Measurements from ENCODE around the gene HORMAD2. TPM values are rescaled to one million over a fixed set of nuclear protein-coding genes. Genes with fewer than 3 reads are reported as not detected.

Gene HORMAD2
- total RNA-seq, 1 experiment from 2014 or later, result not detected

DNA sequence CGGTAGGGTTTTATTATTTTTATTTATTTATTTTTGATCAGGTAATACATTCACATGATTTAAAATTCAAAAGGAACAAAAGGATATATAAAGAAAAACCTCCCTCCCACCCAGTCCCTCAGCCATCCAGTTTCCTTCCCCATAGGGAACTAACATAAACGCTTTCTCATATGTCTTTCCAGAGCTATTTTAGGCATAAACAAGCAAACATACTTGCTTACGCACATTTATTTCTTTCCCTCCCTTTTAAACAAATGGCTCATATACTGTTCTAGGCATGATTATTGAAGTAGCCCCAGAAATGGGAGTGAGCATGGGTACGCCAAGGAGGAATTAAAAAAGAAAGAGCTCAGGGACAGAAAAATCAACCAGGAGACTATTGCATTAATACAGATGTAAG, 102.6 kb downstream of the HORMAD2 start:
- Mint-ChIP-seq H3K9me3 (no peaks in the 10 kb centered on the region), H3K4me3 (no peak overlapping the region), H3K27ac (no peak overlapping the region), H3K36me3 (no peaks in the 10 kb centered on the region), H3K27me3 (ENCODE audit: low read depth) (peaks cover 12% of the 10 kb centered on the region), H3K4me1 (peaks cover 33% of the 10 kb centered on the region)
- no peak for ATAC-seq
- no peak for DNase-seq (ENCODE audit: low spot score)
- POLR2A ChIA-PET, result interaction anchor here (0.6 kb wide), 1 partner anchor 16 kb away, joined by 4 read pairs; no protein-coding TSS in a partner anchor
- CTCF ChIA-PET, result interaction anchor here (1.5 kb wide), 2 partner anchors 81 to 105 kb away, joined by 4 read pairs; no protein-coding TSS in a partner anchor
- no peak for TF ChIP-seq FOXP1 (CRISPR knock-in tag; IDR thresholded peaks at IDR 0.05; ENCODE audit: borderline replicate concordance)
- TF ChIP-seq ZNF532 (CRISPR knock-in tag; IDR thresholded peaks at IDR 0.05; ENCODE audit: borderline replicate concordance), result no peak
- TF ChIP-seq NFATC4 (CRISPR knock-in tag; IDR thresholded peaks at IDR 0.05), result no peak
- no peak for TF ChIP-seq STAT6 (CRISPR knock-in tag; conservative IDR thresholded peaks at IDR 0.05; ENCODE audit: low read depth)
- TF ChIP-seq CBFB (CRISPR knock-in tag; IDR thresholded peaks at IDR 0.05; ENCODE audit: low read depth), result no peak
- TF ChIP-seq, protein P1, sequence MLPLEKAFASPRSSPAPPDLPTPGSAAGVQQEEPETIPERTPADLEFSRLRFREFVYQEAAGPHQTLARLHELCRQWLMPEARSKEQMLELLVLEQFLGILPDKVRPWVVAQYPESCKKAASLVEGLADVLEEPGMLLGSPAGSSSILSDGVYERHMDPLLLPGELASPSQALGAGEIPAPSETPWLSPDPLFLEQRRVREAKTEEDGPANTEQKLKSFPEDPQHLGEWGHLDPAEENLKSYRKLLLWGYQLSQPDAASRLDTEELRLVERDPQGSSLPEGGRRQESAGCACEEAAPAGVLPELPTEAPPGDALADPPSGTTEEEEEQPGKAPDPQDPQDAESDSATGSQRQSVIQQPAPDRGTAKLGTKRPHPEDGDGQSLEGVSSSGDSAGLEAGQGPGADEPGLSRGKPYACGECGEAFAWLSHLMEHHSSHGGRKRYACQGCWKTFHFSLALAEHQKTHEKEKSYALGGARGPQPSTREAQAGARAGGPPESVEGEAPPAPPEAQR (CRISPR knock-in tag; IDR thresholded peaks at IDR 0.05), result no peak
- TF ChIP-seq ZNF396 (CRISPR knock-in tag; IDR thresholded peaks at IDR 0.05; ENCODE audit: borderline replicate concordance), result no peak
- TF ChIP-seq ATF2 (CRISPR knock-in tag; IDR thresholded peaks at IDR 0.05; ENCODE audit: borderline replicate concordance, low read depth), result no peak
- TF ChIP-seq, protein P2, sequence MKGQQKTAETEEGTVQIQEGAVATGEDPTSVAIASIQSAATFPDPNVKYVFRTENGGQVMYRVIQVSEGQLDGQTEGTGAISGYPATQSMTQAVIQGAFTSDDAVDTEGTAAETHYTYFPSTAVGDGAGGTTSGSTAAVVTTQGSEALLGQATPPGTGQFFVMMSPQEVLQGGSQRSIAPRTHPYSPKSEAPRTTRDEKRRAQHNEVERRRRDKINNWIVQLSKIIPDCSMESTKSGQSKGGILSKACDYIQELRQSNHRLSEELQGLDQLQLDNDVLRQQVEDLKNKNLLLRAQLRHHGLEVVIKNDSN (CRISPR knock-in tag; IDR thresholded peaks at IDR 0.05), result no peak

GRCh38 chr22:30183271-30183670, 103.0 kb downstream of the HORMAD2 start:
- no peaks in the 10 kb centered on the region for H3K36me3 Mint-ChIP-seq
- DNase-seq (ENCODE audit: low spot score) (no peak), ATAC-seq (no peak)
- POLR2A ChIA-PET, result interaction anchor here (0.6 kb wide), 1 partner anchor 16 kb away, joined by 4 read pairs; no protein-coding TSS in a partner anchor
- no peak overlapping the region for H3K4me3 Mint-ChIP-seq
- H3K9me3 Mint-ChIP-seq, result no peaks in the 10 kb centered on the region
- H3K27me3 Mint-ChIP-seq (ENCODE audit: low read depth), result peaks cover 12% of the 10 kb centered on the region
- no peak overlapping the region for H3K27ac Mint-ChIP-seq
- CTCF ChIA-PET, result interaction anchor here (1.5 kb wide), 1 partner anchor 80 kb away, joined by 4 read pairs; no protein-coding TSS in a partner anchor
- H3K4me1 Mint-ChIP-seq, result peaks cover 31% of the 10 kb centered on the region
- TF ChIP-seq SMAD4 (CRISPR knock-in tag; IDR thresholded peaks at IDR 0.05) (no peak), ZBTB21 (CRISPR knock-in tag; IDR thresholded peaks at IDR 0.05; ENCODE audit: borderline replicate concordance) (no peak), NR1H2 (CRISPR knock-in tag; IDR thresholded peaks at IDR 0.05) (no peak), SOX15 (CRISPR knock-in tag; IDR thresholded peaks at IDR 0.05) (no peak), TEAD4 (CRISPR knock-in tag; IDR thresholded peaks at IDR 0.05) (no peak), EMX1 (CRISPR knock-in tag; IDR thresholded peaks at IDR 0.05) (no peak), ZNF416 (CRISPR knock-in tag; IDR thresholded peaks at IDR 0.05) (no peak)
- TF ChIP-seq, protein P3, sequence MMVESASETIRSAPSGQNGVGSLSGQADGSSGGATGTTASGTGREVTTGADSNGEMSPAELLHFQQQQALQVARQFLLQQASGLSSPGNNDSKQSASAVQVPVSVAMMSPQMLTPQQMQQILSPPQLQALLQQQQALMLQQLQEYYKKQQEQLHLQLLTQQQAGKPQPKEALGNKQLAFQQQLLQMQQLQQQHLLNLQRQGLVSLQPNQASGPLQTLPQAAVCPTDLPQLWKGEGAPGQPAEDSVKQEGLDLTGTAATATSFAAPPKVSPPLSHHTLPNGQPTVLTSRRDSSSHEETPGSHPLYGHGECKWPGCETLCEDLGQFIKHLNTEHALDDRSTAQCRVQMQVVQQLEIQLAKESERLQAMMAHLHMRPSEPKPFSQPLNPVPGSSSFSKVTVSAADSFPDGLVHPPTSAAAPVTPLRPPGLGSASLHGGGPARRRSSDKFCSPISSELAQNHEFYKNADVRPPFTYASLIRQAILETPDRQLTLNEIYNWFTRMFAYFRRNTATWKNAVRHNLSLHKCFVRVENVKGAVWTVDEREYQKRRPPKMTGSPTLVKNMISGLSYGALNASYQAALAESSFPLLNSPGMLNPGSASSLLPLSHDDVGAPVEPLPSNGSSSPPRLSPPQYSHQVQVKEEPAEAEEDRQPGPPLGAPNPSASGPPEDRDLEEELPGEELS (CRISPR knock-in tag; IDR thresholded peaks at IDR 0.05), result no peak
- TF ChIP-seq, protein P4, sequence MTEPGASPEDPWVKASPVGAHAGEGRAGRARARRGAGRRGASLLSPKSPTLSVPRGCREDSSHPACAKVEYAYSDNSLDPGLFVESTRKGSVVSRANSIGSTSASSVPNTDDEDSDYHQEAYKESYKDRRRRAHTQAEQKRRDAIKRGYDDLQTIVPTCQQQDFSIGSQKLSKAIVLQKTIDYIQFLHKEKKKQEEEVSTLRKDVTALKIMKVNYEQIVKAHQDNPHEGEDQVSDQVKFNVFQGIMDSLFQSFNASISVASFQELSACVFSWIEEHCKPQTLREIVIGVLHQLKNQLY (CRISPR knock-in tag; IDR thresholded peaks at IDR 0.05), result no peak
